Activated CD4-positive, alpha-beta T cell treated with anti-CD3 and anti-CD28 coated beads, Interleukin-2, amount 10 ng/mL, durations not matched to agents 24 days and 14 days (primary cell): Measurements from ENCODE around the gene VGF. TPM values are rescaled to one million over a fixed set of nuclear protein-coding genes. Genes with fewer than 3 reads are reported as not detected.
A peak's percentile ranks its signal among the peaks of the same experiment; 100 is the strongest.

ENCODE experiments used
- DNase-seq: peaks from one replicate; pipeline ENCODE4 v3.0.0; 2022
- H3K27ac Mint-ChIP-seq: one replicate; pipeline ENCODE4 v1.8.0; 2022; ENCODE audit warnings: mild to moderate bottlenecking, mixed read lengths
- H3K27me3 Mint-ChIP-seq: one replicate; pipeline ENCODE4 v1.8.0; 2022; ENCODE audit warnings: mixed read lengths
- H3K36me3 Mint-ChIP-seq: one replicate; pipeline ENCODE4 v1.8.0; 2022; ENCODE audit warnings: low read depth, mild to moderate bottlenecking, mixed read lengths
- H3K4me1 Mint-ChIP-seq: one replicate; pipeline ENCODE4 v1.8.0; 2021; ENCODE audit warnings: mixed read lengths
- H3K4me3 Mint-ChIP-seq: one replicate; pipeline ENCODE4 v1.8.0; 2022; ENCODE audit warnings: mild to moderate bottlenecking, moderate library complexity, mixed read lengths
- H3K9me3 Mint-ChIP-seq: one replicate; pipeline ENCODE4 v1.8.0; 2021; ENCODE audit warnings: mixed read lengths
- intact Hi-C: fragments of 100-400 bp; cut with micrococcal nuclease; formaldehyde crosslinking; loops from one replicate; pipeline ENCODE4 v1.15.1; 2023
- total RNA-seq: library from RNA; stranded (reverse); gene quantifications from 2 replicates; pipeline ENCODE4 v1.2.3, GENCODE V29; 2022

The VGF gene
- total RNA-seq, 1 donor from 2014 or later = 0.23 TPM

GRCh38 chr7:101166909-101167644 is 1.7 kb upstream of the VGF start:
- Mint-ChIP-seq H3K27ac (peak overlapping the region; percentile 57), H3K9me3 (peaks cover 4% of the 10 kb centered on the region), H3K27me3 (peaks cover 73% of the 10 kb centered on the region), H3K4me3 (no peak overlapping the region), H3K36me3 (peaks cover 1% of the 10 kb centered on the region), H3K4me1 (peaks cover 61% of the 10 kb centered on the region)
- no peak for DNase-seq
- intact Hi-C loops = loop anchor here (5.0 kb wide), 1 partner anchor 275 kb away; no protein-coding TSS in a partner anchor

- H3K27me3 Mint-ChIP-seq = peaks cover 69% of the 10 kb centered on the region
- H3K4me3 Mint-ChIP-seq = peak overlapping the region; percentile 92
Observed at GRCh38 chr7:101166648-101166908, 1.2 kb upstream of the VGF start.

GRCh38 chr7:101165958-101166647 is 734 bp upstream of the VGF start:
- no peak for DNase-seq
- intact Hi-C loops = loop anchor here (1.0 to 5.0 kb wide), 3 partner anchors 8 to 274 kb away; partner anchors contain the start of gene AP1S1
- Mint-ChIP-seq H3K27ac (peak overlapping the region; percentile 84), H3K4me1 (peaks cover 53% of the 10 kb centered on the region), H3K4me3 (peak overlapping the region; percentile 92), H3K27me3 (peaks cover 66% of the 10 kb centered on the region), H3K36me3 (peaks cover 6% of the 10 kb centered on the region), H3K9me3 (peaks cover 4% of the 10 kb centered on the region)

More at GRCh38 chr7:101166648-101166908, 1.2 kb upstream of the VGF start:
- intact Hi-C loops = loop anchor here (5.0 kb wide), 1 partner anchor 274 kb away; no protein-coding TSS in a partner anchor
- H3K36me3 Mint-ChIP-seq = peaks cover 1% of the 10 kb centered on the region
- no peak for DNase-seq
- H3K9me3 Mint-ChIP-seq = peaks cover 4% of the 10 kb centered on the region
- H3K4me1 Mint-ChIP-seq = peaks cover 58% of the 10 kb centered on the region
- no peak overlapping the region for H3K27ac Mint-ChIP-seq

GRCh38 chr7:101164071-101164840 is 1.1 kb downstream of the VGF start:
- H3K4me1 Mint-ChIP-seq = peaks cover 37% of the 10 kb centered on the region
- peak overlapping the region; percentile 75 for H3K27ac Mint-ChIP-seq
- H3K9me3 Mint-ChIP-seq = peaks cover 4% of the 10 kb centered on the region
- DNase-seq = peak; percentile 70
- peak overlapping the region; percentile 92 for H3K4me3 Mint-ChIP-seq
- intact Hi-C loops = no loop called here
- peaks cover 14% of the 10 kb centered on the region for H3K36me3 Mint-ChIP-seq
- H3K27me3 Mint-ChIP-seq = peaks cover 50% of the 10 kb centered on the region

GRCh38 chr7:101163279-101164070 is 1.9 kb downstream of the VGF start:
- peak; percentile 86 for DNase-seq
- Mint-ChIP-seq H3K36me3 (peaks cover 15% of the 10 kb centered on the region), H3K27me3 (peaks cover 44% of the 10 kb centered on the region), H3K4me1 (peaks cover 32% of the 10 kb centered on the region), H3K27ac (no peak overlapping the region), H3K9me3 (peaks cover 4% of the 10 kb centered on the region), H3K4me3 (peak overlapping the region; percentile 79)
- intact Hi-C loops = no loop called here

- intact Hi-C loops = no loop called here
- H3K4me3 Mint-ChIP-seq = peak overlapping the region; percentile 79
- peaks cover 19% of the 10 kb centered on the region for H3K36me3 Mint-ChIP-seq
- DNase-seq = peak; percentile 80
- peaks cover 36% of the 10 kb centered on the region for H3K27me3 Mint-ChIP-seq
- peak overlapping the region; percentile 62 for H3K27ac Mint-ChIP-seq
- H3K4me1 Mint-ChIP-seq = peaks cover 28% of the 10 kb centered on the region
- peaks cover 4% of the 10 kb centered on the region for H3K9me3 Mint-ChIP-seq
Observed at GRCh38 chr7:101162551-101163278, 2.7 kb downstream of the VGF start.

- DNase-seq = no peak
- Mint-ChIP-seq H3K4me1 (peaks cover 20% of the 10 kb centered on the region), H3K27ac (peak overlapping the region; percentile 62), H3K27me3 (peaks cover 28% of the 10 kb centered on the region), H3K9me3 (peaks cover 4% of the 10 kb centered on the region), H3K36me3 (peaks cover 23% of the 10 kb centered on the region), H3K4me3 (peak overlapping the region; percentile 75)
- intact Hi-C loops = no loop called here
Observed at GRCh38 chr7:101161692-101162471, 3.5 kb downstream of the VGF start.

- Mint-ChIP-seq H3K27ac (no peak overlapping the region), H3K4me1 (peaks cover 17% of the 10 kb centered on the region), H3K9me3 (peaks cover 4% of the 10 kb centered on the region), H3K27me3 (peaks cover 22% of the 10 kb centered on the region), H3K36me3 (peaks cover 24% of the 10 kb centered on the region), H3K4me3 (no peak overlapping the region)
- no peak for DNase-seq
- intact Hi-C loops = no loop called here
Observed at GRCh38 chr7:101160910-101161309, 4.5 kb downstream of the VGF start.

- peaks cover 17% of the 10 kb centered on the region for H3K4me1 Mint-ChIP-seq
- no peak overlapping the region for H3K27ac Mint-ChIP-seq
- no peak overlapping the region for H3K4me3 Mint-ChIP-seq
- DNase-seq = no peak
- H3K27me3 Mint-ChIP-seq = peaks cover 12% of the 10 kb centered on the region
- H3K9me3 Mint-ChIP-seq = no peaks in the 10 kb centered on the region
- peaks cover 23% of the 10 kb centered on the region for H3K36me3 Mint-ChIP-seq
- intact Hi-C loops = no loop called here
Observed at GRCh38 chr7:101159696-101160674, 5.4 kb downstream of the VGF start.

- peaks cover 24% of the 10 kb centered on the region for H3K36me3 Mint-ChIP-seq
- peaks cover 11% of the 10 kb centered on the region for H3K27me3 Mint-ChIP-seq
- no peak overlapping the region for H3K4me3 Mint-ChIP-seq
- DNase-seq = no peak
- H3K9me3 Mint-ChIP-seq = peaks cover 3% of the 10 kb centered on the region
- intact Hi-C loops = no loop called here
- H3K4me1 Mint-ChIP-seq = peaks cover 12% of the 10 kb centered on the region
- no peak overlapping the region for H3K27ac Mint-ChIP-seq
Observed at GRCh38 chr7:101156866-101157589, 8.3 kb downstream of the VGF start.

- H3K27me3 Mint-ChIP-seq = peaks cover 11% of the 10 kb centered on the region
- peak overlapping the region; percentile 34 for H3K4me3 Mint-ChIP-seq
- no peak overlapping the region for H3K27ac Mint-ChIP-seq
- DNase-seq = no peak
- H3K36me3 Mint-ChIP-seq = peaks cover 21% of the 10 kb centered on the region
- peaks cover 14% of the 10 kb centered on the region for H3K4me1 Mint-ChIP-seq
- intact Hi-C loops = no loop called here
- peaks cover 3% of the 10 kb centered on the region for H3K9me3 Mint-ChIP-seq
Observed at GRCh38 chr7:101156277-101156676, 9.1 kb downstream of the VGF start.
